Parathyroid adenoma (tissue), 2 donors: Measurements from ENCODE around the gene FGGY.

Experiments
- H2AFZ ChIP-seq: fragments of 300-600 bp; sonication (generic); one replicate; pipeline ENCODE4 v1.7.0; 2017; ENCODE audit warnings: antibody characterized with exemption, mild to moderate bottlenecking
- H3K27ac ChIP-seq: fragments of 300-600 bp; sonication (generic); one replicate; pipeline ENCODE4 v1.7.0; 2017
- H3K27me3 ChIP-seq: fragments of 300-600 bp; sonication (generic); one replicate; pipeline ENCODE4 v1.7.0; 2017; ENCODE audit warnings: low read length; ENCODE audit not compliant: control insufficient read depth, insufficient read depth
- H3K36me3 ChIP-seq: fragments of 300-600 bp; sonication (generic); one replicate; pipeline ENCODE4 v1.7.0; 2017; ENCODE audit warnings: low read length; ENCODE audit not compliant: control insufficient read depth, insufficient read depth
- H3K4me1 ChIP-seq: fragments of 300-600 bp; sonication (generic); one replicate; pipeline ENCODE4 v1.7.0; 2017; ENCODE audit warnings: control low read depth
- H3K4me2 ChIP-seq: fragments of 300-600 bp; sonication (generic); one replicate; pipeline ENCODE4 v1.7.0; 2017; ENCODE audit warnings: low read length
- H3K4me3 ChIP-seq: fragments of 300-600 bp; sonication (generic); one replicate; pipeline ENCODE4 v1.7.0; 2017; ENCODE audit warnings: low read depth, low read length
- H3K79me2 ChIP-seq: fragments of 300-600 bp; sonication (generic); one replicate; pipeline ENCODE4 v1.7.0; 2017; ENCODE audit warnings: control low read depth
- H3K9ac ChIP-seq: fragments of 300-600 bp; sonication (generic); one replicate; pipeline ENCODE4 v1.7.0; 2017; ENCODE audit warnings: mild to moderate bottlenecking
- H3K9me3 ChIP-seq: fragments of 300-600 bp; sonication (generic); one replicate; pipeline ENCODE4 v1.7.0; 2017; ENCODE audit warnings: low read length; ENCODE audit not compliant: control insufficient read depth
- TF ChIP-seq, protein P1 (sequence below): fragments of 300-600 bp; sonication (generic); IDR thresholded peaks from one replicate; pipeline ENCODE4 v1.7.0; 2017; ENCODE audit warnings: antibody characterized with exemption, mild to moderate bottlenecking
- donor health status: primary hyperparathyroidism.

The FGGY gene

DNA sequence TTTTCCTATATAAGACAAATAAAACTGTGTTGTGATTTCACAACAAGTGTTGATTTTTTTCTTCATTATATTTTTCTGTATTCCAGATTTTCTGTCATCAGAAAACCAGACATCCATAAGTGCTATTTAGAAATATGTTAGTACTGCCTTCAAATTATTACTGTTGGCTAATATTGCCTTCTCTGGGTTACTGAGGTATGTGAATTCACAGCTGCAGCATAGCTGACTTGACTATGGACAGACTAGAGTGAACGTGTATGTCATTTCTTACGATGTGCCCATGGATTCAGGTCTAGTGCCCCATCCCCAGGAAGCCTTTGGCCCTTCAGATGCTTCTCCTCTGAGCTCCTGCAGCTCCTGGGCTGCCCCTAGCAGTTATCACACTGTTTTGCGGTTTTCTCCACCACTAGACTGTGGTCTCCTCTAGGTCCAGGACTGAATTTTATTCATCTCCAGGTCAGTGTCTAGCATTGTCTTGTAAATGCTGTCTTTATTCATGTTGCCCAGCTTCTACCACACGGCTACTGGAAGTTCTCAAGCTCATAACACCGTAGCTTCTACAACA, 118.5 kb downstream of the FGGY start:
- H3K9me3 ChIP-seq, result no peaks in the 10 kb centered on the region
- H3K4me3 ChIP-seq, result no peak overlapping the region
- no peak overlapping the region for H3K27ac ChIP-seq
- H3K9ac ChIP-seq, result no peak overlapping the region
- no peaks in the 10 kb centered on the region for H3K79me2 ChIP-seq
- H3K27me3 ChIP-seq, result no peaks in the 10 kb centered on the region
- H3K36me3 ChIP-seq, result no peaks in the 10 kb centered on the region
- peaks cover 9% of the 10 kb centered on the region for H3K4me1 ChIP-seq
- H3K4me2 ChIP-seq, result no peak overlapping the region
- H2AFZ ChIP-seq, result no peak overlapping the region
- TF ChIP-seq, protein P1, sequence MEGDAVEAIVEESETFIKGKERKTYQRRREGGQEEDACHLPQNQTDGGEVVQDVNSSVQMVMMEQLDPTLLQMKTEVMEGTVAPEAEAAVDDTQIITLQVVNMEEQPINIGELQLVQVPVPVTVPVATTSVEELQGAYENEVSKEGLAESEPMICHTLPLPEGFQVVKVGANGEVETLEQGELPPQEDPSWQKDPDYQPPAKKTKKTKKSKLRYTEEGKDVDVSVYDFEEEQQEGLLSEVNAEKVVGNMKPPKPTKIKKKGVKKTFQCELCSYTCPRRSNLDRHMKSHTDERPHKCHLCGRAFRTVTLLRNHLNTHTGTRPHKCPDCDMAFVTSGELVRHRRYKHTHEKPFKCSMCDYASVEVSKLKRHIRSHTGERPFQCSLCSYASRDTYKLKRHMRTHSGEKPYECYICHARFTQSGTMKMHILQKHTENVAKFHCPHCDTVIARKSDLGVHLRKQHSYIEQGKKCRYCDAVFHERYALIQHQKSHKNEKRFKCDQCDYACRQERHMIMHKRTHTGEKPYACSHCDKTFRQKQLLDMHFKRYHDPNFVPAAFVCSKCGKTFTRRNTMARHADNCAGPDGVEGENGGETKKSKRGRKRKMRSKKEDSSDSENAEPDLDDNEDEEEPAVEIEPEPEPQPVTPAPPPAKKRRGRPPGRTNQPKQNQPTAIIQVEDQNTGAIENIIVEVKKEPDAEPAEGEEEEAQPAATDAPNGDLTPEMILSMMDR, result no peak

DNA sequence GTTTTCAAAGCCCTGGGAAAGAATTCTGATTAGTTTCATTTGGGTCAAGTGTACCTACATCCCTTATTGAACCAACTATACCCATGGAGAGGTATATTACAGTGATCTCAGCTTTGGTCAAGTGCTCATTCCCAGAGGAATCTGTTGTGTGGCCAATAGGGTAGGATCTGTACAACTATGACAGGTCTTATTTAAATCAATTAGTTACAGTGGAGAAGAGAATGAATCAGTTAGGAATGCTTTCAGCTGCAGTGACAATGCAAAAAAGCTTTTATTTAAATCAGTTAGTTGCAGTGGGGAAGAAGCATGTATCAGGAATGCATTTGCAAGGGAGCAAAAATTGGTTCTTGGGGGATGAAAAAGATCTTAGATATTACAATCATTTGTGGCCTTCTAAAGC, 119.0 kb downstream of the FGGY start:
- Histone ChIP-seq H3K9me3 (no peaks in the 10 kb centered on the region), H3K4me1 (peaks cover 9% of the 10 kb centered on the region)
- TF ChIP-seq, protein P1, result no peak

DNA sequence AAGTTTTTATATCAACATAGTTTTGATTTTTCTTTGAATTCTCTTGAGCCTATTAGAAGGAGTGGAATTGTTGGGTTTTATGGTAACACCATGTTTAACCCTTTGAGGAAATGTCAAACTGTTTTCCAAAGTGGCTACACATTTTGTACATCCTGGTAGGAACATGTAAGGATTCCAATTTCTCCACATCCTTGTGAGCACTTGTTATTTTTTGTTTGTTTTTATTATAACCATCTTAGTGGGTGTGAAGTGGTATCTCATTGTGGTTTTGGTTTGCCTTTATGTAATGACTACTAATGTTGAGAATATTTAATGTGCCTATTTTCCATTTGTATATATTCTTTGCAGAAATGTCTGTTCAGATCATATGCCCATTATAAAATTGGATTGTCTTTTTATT, 120.5 kb downstream of the FGGY start:
- H3K9ac ChIP-seq, result no peak overlapping the region
- no peak overlapping the region for H3K27ac ChIP-seq
- TF ChIP-seq, protein P1, result no peak
- H2AFZ ChIP-seq, result no peak overlapping the region
- no peak overlapping the region for H3K4me2 ChIP-seq
- H3K9me3 ChIP-seq, result no peaks in the 10 kb centered on the region
- peaks cover 5% of the 10 kb centered on the region for H3K4me1 ChIP-seq
- H3K4me3 ChIP-seq, result no peak overlapping the region
- H3K36me3 ChIP-seq, result no peaks in the 10 kb centered on the region
- H3K79me2 ChIP-seq, result no peaks in the 10 kb centered on the region
- H3K27me3 ChIP-seq, result no peaks in the 10 kb centered on the region

More for the DNA sequence above, 119.0 kb downstream of the FGGY start:
- no peaks in the 10 kb centered on the region for H3K79me2 ChIP-seq
- no peaks in the 10 kb centered on the region for H3K36me3 ChIP-seq
- no peak overlapping the region for H3K4me3 ChIP-seq
- H2AFZ ChIP-seq, result no peak overlapping the region
- H3K27me3 ChIP-seq, result no peaks in the 10 kb centered on the region
- no peak overlapping the region for H3K4me2 ChIP-seq
- no peak overlapping the region for H3K27ac ChIP-seq
- no peak overlapping the region for H3K9ac ChIP-seq

DNA sequence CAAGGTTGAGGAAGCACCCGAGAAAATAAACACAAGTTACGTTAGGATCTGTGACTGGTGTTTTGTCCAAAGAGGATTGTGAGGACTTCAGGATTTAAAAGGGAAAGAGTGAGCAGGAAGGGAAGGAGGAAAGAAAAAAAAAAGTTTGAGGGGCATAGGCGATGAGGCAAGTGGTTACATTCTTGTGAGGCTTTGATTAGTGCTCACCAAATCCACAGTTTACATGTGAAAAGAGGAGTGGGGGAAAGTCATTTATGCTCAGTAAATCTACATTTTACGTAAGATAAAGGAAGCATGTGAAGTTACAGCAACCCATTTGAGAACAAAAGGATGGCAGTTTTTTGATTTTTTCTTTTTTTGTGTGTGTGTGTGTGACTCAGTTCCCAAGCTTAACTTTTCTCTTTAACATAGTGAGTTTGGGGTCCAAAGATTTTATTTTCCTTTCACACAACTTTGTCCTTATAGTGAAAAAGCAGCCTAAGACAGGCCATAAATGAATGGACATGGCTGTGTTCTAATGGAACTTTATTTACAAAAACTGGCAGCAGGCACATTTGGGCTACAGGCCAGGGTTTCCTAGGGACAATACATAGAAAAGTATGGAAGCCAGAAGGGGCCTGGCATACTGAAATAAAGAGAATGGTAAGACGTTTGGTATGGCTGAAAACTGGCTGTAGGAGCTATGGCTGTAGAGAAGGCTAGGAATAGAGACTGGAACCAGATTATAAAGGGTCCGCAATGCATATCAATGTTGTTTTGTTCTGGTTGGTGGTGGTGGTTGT, 121.7 kb downstream of the FGGY start:
- no peak overlapping the region for H3K27ac ChIP-seq
- no peaks in the 10 kb centered on the region for H3K27me3 ChIP-seq
- no peaks in the 10 kb centered on the region for H3K79me2 ChIP-seq
- no peaks in the 10 kb centered on the region for H3K9me3 ChIP-seq
- no peak overlapping the region for H3K4me3 ChIP-seq
- TF ChIP-seq, protein P1, result no peak
- H3K36me3 ChIP-seq, result no peaks in the 10 kb centered on the region
- H2AFZ ChIP-seq, result no peak overlapping the region
- no peak overlapping the region for H3K9ac ChIP-seq
- H3K4me1 ChIP-seq, result peaks cover 8% of the 10 kb centered on the region
- H3K4me2 ChIP-seq, result no peak overlapping the region
